Measurements from ENCODE around the gene SART3.

DNA sequence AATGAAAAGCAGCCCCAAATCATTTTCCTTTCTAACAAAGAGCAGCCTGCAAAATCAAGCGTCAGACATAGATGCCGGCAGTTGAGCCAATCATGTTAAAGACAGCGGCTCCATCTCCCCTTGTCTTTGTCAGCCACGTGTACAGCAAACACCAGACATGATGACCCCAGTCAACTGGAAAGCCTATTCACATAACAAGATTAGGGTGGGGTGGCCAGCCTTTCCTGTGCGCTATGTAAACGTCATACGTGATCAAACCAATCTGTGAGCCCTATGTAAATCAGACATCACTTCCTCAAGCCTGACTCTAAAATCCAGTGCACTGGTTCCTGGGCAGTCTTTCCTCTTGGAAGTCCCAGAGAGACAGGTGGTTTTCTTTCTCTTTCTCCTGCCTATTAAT is 55.8 kb downstream of the SART3 start:
- TF ChIP-seq, protein P1, sequence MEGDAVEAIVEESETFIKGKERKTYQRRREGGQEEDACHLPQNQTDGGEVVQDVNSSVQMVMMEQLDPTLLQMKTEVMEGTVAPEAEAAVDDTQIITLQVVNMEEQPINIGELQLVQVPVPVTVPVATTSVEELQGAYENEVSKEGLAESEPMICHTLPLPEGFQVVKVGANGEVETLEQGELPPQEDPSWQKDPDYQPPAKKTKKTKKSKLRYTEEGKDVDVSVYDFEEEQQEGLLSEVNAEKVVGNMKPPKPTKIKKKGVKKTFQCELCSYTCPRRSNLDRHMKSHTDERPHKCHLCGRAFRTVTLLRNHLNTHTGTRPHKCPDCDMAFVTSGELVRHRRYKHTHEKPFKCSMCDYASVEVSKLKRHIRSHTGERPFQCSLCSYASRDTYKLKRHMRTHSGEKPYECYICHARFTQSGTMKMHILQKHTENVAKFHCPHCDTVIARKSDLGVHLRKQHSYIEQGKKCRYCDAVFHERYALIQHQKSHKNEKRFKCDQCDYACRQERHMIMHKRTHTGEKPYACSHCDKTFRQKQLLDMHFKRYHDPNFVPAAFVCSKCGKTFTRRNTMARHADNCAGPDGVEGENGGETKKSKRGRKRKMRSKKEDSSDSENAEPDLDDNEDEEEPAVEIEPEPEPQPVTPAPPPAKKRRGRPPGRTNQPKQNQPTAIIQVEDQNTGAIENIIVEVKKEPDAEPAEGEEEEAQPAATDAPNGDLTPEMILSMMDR (IDR thresholded peaks at IDR 0.05), result no peak
- TF ChIP-seq POLR2A (IDR thresholded peaks at IDR 0.05), result no peak

All from esophagus squamous epithelium (tissue), 4 donors.